SK-N-MC (cell line): ENCODE results near the gene SMIM41.

Source experiments
- EZH2 ChIP-seq: fragments of 200-600 bp; sonication (generic); IDR thresholded peaks from one replicate; pipeline ENCODE4 v1.6.1; 2017; ENCODE audit warnings: antibody characterized with exemption
- POLR2AphosphoS5 ChIP-seq: IDR thresholded peaks from 2 replicates; pipeline ENCODE4 v1.6.1; 2012; ENCODE audit warnings: mild to moderate bottlenecking, low read depth, low read length, borderline replicate concordance

GRCh38 chr12:52145228-52146088 lies 66.0 kb downstream of the SMIM41 start:
- TF ChIP-seq POLR2AphosphoS5 (no peak), EZH2 (no peak)
